ENCODE measurements around the gene ZNF699.

DNA sequence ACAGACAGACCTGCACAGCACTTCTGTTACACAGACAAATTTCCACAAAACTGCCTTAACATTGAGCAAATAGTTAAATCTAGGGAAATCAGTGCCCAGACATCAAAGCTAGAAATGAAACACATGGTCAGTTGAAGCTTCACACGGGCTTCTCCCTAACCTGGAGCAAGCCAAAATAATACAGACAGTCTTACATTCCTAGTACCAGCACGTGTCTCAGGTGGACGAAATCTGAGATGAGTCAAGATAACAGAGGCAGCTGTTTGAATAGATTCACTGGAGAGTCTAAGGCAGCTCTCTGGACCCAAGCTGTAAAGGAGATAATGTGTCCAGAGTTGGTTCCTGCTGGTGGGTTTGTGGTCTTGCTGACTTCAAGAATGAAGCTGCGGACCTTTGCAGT lies 4.1 kb upstream of the ZNF699 start:
- TF ChIP-seq EZH2 (IDR thresholded peaks at IDR 0.05; ENCODE audit: borderline replicate concordance, low read length), result no peak
- no peak for TF ChIP-seq CTCF (conservative IDR thresholded peaks at IDR 0.05 in 1 of 2, IDR thresholded peaks at IDR 0.05 in 1 of 2; ENCODE audit: extremely low read depth in 1 of 2, insufficient read depth in 1 of 2, low read depth in 1 of 2, low read length in 2 of 2)

All from mammary epithelial cell (primary cell).